IMR-90 (cell line): ENCODE measurements around the gene SLC12A4.

ENCODE experiments used
- CTCF ChIP-seq: conservative IDR thresholded peaks from 2 replicates; pipeline ENCODE4 v1.5.1; 2012; ENCODE audit warnings: mild to moderate bottlenecking, low read depth, low read length, improper control_type of control experiment
- RFX5 ChIP-seq: IDR thresholded peaks from 2 replicates; pipeline ENCODE4 v1.8.0; 2012; ENCODE audit warnings: low read depth, mild to moderate bottlenecking, low read length, moderate library complexity

GRCh38 chr16:67961551-67961957 is 6.9 kb downstream of the SLC12A4 start:
- TF ChIP-seq CTCF, result no peak
- no peak for TF ChIP-seq RFX5
